HG02678 (cell line): ENCODE results near the gene OR4E2.
"Not testable (repeated sequence)": the region's sequence is repeated elsewhere in the genome, so short reads cannot be mapped to it uniquely, and the experiment has no call there.

ENCODE experiments used
- ATAC-seq: cut with Tn5 transposase; IDR thresholded peaks from one replicate; pipeline ENCODE4 v1.9.1; 2021; ENCODE audit warnings: mild to moderate bottlenecking, moderate library complexity; ENCODE audit not compliant: unreplicated experiment

Gene OR4E2

GRCh38 chr14:21653331-21653885 lies at the start of gene OR4E2:
Gene OR4E2 (plus strand): TSS chr14:21653835. CDS start chr14:21665083, 11,248 bp downstream.
- no peak for ATAC-seq

- ATAC-seq, result no peak
These were observed 41.3 kb upstream of the OR4E2 start for GRCh38 chr14:21612324-21612723.

GRCh38 chr14:21614240-21614639 lies 39.4 kb upstream of the OR4E2 start:
- ATAC-seq, result no peak

- no peak for ATAC-seq
These were observed 36.0 kb upstream of the OR4E2 start for GRCh38 chr14:21617614-21618013.

- no peak for ATAC-seq
These were observed 27.0 kb upstream of the OR4E2 start for GRCh38 chr14:21626491-21627230.

GRCh38 chr14:21630503-21630902 lies 23.1 kb upstream of the OR4E2 start:
- not testable (repeated sequence) for ATAC-seq

GRCh38 chr14:21631084-21631483 lies 22.6 kb upstream of the OR4E2 start:
- ATAC-seq, result no peak

- ATAC-seq, result no peak
These were observed 18.8 kb upstream of the OR4E2 start, which contains the start of gene OR10G2 for GRCh38 chr14:21634840-21635239. Gene OR10G2 (minus strand): TSS chr14:21634940. CDS start chr14:21634842, 98 bp downstream.

GRCh38 chr14:21642683-21643082 lies 11.0 kb upstream of the OR4E2 start:
- no peak for ATAC-seq

- ATAC-seq, result no peak
These were observed 10.2 kb upstream of the OR4E2 start for GRCh38 chr14:21643407-21643806.

- ATAC-seq, result no peak
These were observed 6.3 kb upstream of the OR4E2 start for GRCh38 chr14:21647380-21647779.

GRCh38 chr14:21652209-21652808 lies 1.3 kb upstream of the OR4E2 start:
- no peak for ATAC-seq

- no peak for ATAC-seq
These were observed 580 bp downstream of the OR4E2 start for GRCh38 chr14:21654215-21654614.

GRCh38 chr14:21656980-21657379 lies 3.3 kb downstream of the OR4E2 start:
- ATAC-seq, result no peak

- ATAC-seq, result no peak
These were observed 14.7 kb downstream of the OR4E2 start for GRCh38 chr14:21668377-21668776.

GRCh38 chr14:21669284-21669683 lies 15.6 kb downstream of the OR4E2 start:
- no peak for ATAC-seq

- ATAC-seq, result no peak
These were observed 17.7 kb downstream of the OR4E2 start for GRCh38 chr14:21671371-21671770.

- ATAC-seq, result no peak
These were observed 18.5 kb downstream of the OR4E2 start for GRCh38 chr14:21672116-21672515.

GRCh38 chr14:21673718-21674117 lies 20.1 kb downstream of the OR4E2 start, which contains the start of gene OR4E1:
Gene OR4E1 (minus strand): TSS chr14:21673818. CDS start chr14:21670935, 2,883 bp downstream.
- ATAC-seq, result no peak

- ATAC-seq, result no peak
These were observed 21.9 kb downstream of the OR4E2 start for GRCh38 chr14:21675566-21675965.

GRCh38 chr14:21680072-21680471 lies 26.4 kb downstream of the OR4E2 start:
- no peak for ATAC-seq

- no peak for ATAC-seq
These were observed 32.8 kb downstream of the OR4E2 start for GRCh38 chr14:21686468-21686867.
